Ishikawa (cell line): ENCODE measurements around the gene NPTX1.

ENCODE experiments used
- CEBPB ChIP-seq: IDR thresholded peaks from 2 replicates; pipeline ENCODE4 v1.6.1; 2012
- CREB1 ChIP-seq: IDR thresholded peaks from 2 replicates; pipeline ENCODE4 v1.6.1; 2012; ENCODE audit warnings: low read depth
- EGR1 ChIP-seq: IDR thresholded peaks from 2 replicates; pipeline ENCODE4 v1.6.1; 2012
- EP300 ChIP-seq: IDR thresholded peaks from 2 replicates; pipeline ENCODE4 v1.6.1; 2012; ENCODE audit warnings: borderline replicate concordance
- FOXM1 ChIP-seq: IDR thresholded peaks from 2 replicates; pipeline ENCODE4 v1.6.1; 2012; ENCODE audit warnings: low read depth, borderline replicate concordance
- NFIC ChIP-seq: IDR thresholded peaks from 2 replicates; pipeline ENCODE4 v1.6.1; 2012
- RAD21 ChIP-seq: IDR thresholded peaks from 2 replicates; pipeline ENCODE4 v1.6.1; 2012; ENCODE audit warnings: low read depth
- TAF1 ChIP-seq: IDR thresholded peaks from 2 replicates; pipeline ENCODE4 v1.6.1; 2012; ENCODE audit warnings: low read depth, mild to moderate bottlenecking
- TCF12 ChIP-seq: IDR thresholded peaks from 2 replicates; pipeline ENCODE4 v1.6.1; 2012; ENCODE audit warnings: low read depth
- TEAD4 ChIP-seq: IDR thresholded peaks from 2 replicates; pipeline ENCODE4 v1.6.1; 2012
- YY1 ChIP-seq: IDR thresholded peaks from 2 replicates; pipeline ENCODE4 v1.6.1; 2012; ENCODE audit warnings: low read depth
- ZBTB7A ChIP-seq: IDR thresholded peaks from 2 replicates; pipeline ENCODE4 v1.6.1; 2012; ENCODE audit warnings: low read depth
- TF ChIP-seq, protein P1 (sequence below): IDR thresholded peaks from 2 replicates; pipeline ENCODE4 v1.6.1; 2012
- TF ChIP-seq, protein P2 (sequence below): IDR thresholded peaks from 2 replicates; pipeline ENCODE4 v1.6.1; 2012; ENCODE audit warnings: low read depth, mild to moderate bottlenecking
- TF ChIP-seq, protein P3 (sequence below): IDR thresholded peaks from 2 replicates; pipeline ENCODE4 v1.6.1; 2012

NPTX1 gene

DNA sequence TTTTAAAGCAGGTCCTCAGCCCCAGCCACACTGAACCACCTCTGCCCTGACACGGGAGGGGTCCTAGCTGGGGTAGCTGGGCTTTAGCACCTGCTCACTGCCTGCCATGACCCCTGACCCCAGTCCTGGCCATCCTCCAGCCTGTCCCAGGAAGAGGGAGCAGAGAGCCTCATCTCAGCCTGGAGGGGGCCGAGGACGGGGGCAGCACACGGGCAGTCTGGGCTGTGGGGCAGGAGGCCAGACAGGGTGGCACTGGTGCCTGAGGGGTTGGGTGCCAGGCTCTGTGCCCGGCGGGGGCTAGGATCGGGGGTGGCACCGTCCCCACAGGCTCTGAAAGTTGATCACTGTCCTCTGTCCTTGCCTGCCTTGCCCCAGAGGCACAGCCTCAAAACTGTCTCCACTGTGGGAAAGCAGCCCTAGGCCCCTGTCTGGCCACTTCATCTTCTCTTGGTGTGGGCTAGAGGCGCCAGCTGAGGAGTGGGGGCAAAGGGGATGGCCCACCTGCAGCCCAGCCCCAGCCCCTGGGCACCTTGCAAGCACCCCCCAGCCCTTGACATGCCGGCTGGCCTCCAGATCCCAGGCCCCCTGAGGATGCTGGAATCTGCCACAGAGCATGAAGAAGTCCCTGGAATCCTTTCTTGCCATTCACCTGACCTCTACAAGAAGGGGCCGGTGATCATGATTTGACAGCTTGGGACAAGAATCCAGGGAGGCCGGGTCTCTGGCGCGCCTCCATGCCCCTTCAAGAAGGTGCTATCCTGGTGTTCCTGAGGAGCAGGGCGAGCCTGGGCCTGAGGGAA is 45.8 kb downstream of the NPTX1 start:
- no peak for TF ChIP-seq CEBPB
- no peak for TF ChIP-seq ZBTB7A
- no peak for TF ChIP-seq YY1
- TF ChIP-seq, protein P1, sequence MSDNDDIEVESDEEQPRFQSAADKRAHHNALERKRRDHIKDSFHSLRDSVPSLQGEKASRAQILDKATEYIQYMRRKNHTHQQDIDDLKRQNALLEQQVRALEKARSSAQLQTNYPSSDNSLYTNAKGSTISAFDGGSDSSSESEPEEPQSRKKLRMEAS: no peak
- TF ChIP-seq RAD21: no peak
- no peak for TF ChIP-seq TEAD4

DNA sequence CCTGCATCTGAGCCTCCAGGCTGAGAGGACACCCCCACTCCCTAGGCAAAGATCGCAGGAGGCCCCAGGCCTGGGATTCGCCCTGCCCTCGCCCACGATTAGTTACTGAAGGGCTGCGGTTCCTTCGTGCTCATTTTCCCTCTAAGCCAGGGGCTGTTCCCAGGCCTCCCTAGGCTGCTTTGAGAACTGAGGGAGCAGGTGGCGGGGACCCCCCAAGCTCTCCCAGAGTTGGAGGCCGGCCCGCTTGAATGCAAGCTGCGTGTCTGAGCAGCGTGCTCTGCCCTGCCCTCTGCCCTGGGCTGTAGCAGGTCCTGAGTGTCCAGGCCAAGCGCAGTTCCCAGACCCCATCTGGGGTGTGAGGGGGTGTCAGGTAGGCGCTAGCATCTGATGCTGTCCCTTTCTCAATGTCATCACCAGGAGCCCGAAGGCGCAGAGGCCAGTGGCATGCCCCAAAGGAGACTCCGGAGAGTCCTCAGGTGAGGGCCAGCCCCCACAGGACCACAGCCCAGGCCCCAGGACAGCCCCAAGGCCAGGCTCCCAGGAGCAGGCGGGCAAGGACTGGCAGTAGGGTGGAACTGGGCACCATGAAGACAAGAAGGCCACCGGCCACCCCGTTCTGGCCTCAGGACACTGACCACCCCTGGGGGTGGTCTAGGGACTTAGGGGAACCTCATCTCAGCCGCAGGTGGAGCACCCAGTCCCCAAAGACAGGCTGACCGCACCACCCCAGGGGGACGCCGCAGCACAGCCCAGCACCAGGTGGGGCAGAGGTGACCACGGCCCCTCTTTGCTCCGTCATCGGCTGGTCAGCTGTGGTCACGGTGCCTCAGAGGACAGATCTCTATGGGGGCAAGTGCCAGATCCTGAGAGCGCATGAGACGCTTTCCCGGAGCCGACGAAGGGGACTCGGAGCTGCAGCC is 46.8 kb downstream of the NPTX1 start:
- no peak for TF ChIP-seq TCF12
- TF ChIP-seq, protein P1: no peak
- no peak for TF ChIP-seq TAF1
- TF ChIP-seq CEBPB: no peak
- TF ChIP-seq EP300: no peak
- no peak for TF ChIP-seq ZBTB7A
- TF ChIP-seq RAD21: no peak
- TF ChIP-seq EGR1: no peak
- TF ChIP-seq FOXM1: no peak
- TF ChIP-seq CREB1: no peak
- TF ChIP-seq YY1: no peak
- no peak for TF ChIP-seq TEAD4
- no peak for TF ChIP-seq NFIC
- TF ChIP-seq, protein P2, sequence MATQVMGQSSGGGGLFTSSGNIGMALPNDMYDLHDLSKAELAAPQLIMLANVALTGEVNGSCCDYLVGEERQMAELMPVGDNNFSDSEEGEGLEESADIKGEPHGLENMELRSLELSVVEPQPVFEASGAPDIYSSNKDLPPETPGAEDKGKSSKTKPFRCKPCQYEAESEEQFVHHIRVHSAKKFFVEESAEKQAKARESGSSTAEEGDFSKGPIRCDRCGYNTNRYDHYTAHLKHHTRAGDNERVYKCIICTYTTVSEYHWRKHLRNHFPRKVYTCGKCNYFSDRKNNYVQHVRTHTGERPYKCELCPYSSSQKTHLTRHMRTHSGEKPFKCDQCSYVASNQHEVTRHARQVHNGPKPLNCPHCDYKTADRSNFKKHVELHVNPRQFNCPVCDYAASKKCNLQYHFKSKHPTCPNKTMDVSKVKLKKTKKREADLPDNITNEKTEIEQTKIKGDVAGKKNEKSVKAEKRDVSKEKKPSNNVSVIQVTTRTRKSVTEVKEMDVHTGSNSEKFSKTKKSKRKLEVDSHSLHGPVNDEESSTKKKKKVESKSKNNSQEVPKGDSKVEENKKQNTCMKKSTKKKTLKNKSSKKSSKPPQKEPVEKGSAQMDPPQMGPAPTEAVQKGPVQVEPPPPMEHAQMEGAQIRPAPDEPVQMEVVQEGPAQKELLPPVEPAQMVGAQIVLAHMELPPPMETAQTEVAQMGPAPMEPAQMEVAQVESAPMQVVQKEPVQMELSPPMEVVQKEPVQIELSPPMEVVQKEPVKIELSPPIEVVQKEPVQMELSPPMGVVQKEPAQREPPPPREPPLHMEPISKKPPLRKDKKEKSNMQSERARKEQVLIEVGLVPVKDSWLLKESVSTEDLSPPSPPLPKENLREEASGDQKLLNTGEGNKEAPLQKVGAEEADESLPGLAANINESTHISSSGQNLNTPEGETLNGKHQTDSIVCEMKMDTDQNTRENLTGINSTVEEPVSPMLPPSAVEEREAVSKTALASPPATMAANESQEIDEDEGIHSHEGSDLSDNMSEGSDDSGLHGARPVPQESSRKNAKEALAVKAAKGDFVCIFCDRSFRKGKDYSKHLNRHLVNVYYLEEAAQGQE: no peak
- TF ChIP-seq, protein P3, sequence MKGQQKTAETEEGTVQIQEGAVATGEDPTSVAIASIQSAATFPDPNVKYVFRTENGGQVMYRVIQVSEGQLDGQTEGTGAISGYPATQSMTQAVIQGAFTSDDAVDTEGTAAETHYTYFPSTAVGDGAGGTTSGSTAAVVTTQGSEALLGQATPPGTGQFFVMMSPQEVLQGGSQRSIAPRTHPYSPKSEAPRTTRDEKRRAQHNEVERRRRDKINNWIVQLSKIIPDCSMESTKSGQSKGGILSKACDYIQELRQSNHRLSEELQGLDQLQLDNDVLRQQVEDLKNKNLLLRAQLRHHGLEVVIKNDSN: no peak

DNA sequence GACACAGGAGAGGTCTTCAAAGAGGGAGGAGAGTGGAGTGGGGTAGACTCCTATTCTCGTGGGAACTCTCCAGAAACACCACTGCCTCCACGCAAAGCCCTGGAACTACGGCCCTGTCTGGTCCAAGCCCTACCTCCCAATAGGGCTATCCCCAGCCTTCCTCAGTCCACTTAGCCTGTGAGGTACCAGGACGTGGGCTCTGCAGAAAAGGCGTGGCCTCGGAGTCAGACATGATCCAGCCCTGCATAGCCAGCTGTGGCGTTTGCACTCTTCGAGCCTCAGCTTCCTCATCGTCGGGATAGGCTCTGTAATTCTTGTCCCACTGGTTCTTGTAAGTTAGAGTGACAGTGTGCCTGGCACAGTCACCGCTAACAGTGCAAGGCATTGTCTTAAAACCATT is 47.6 kb downstream of the NPTX1 start:
- TF ChIP-seq, protein P2: no peak
- TF ChIP-seq CEBPB (no peak), ZBTB7A (no peak), EGR1 (no peak), TAF1 (no peak), EP300 (no peak), TCF12 (no peak), FOXM1 (no peak), NFIC (no peak), CREB1 (no peak), YY1 (no peak), RAD21 (no peak), TEAD4 (no peak)
- TF ChIP-seq, protein P1: no peak
- TF ChIP-seq, protein P3: no peak

DNA sequence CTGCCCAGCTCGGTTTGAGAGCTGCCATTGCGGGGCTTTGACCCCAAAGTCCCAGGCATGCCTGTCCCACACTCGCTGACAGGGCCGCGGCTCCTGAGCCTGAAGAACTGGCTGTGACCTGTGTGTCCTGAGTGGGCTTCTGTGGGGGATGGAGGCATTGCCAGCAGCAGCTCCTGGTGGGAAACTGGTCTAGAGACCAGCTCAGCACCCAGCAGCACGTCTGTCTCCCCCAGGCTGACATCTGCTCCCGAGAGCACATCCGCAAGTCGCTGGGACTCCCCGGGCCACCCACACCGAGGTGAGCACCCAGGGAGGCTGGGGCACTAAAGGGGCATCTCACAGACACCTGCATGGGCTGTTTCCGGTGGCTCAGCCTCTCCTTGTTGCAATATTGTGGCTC is 48.0 kb downstream of the NPTX1 start:
- TF ChIP-seq YY1: no peak
- TF ChIP-seq, protein P3: no peak
- TF ChIP-seq RAD21: no peak
- TF ChIP-seq TCF12: no peak
